Panc1 (cell line): Measurements from ENCODE around the gene MPPED1. TPM values are rescaled to one million over a fixed set of nuclear protein-coding genes. Genes with fewer than 3 reads are reported as not detected.

Source experiments
- ATAC-seq: fragments of 200-7000 bp; cut with Tn5 transposase; 2 replicates; pipeline ENCODE4 v1.9.1; 2020; ENCODE audit warnings: mild to moderate bottlenecking, moderate library complexity
- BruUV-seq: library from RNA; stranded (reverse); fragments of 400-500 nt; replicated peaks from 2 replicates; lab custom pipeline; 2021; lab: Mats Ljungman, UMichigan
- CTCF ChIA-PET: fragments of 300-600 bp; sonication (Branson Sonifier 250); formaldehyde crosslinking; loops from one replicate; lab custom pipeline; 2022; ENCODE audit warnings: antibody characterized with exemption; lab: Charles Lee
- POLR2A ChIA-PET: fragments of 300-600 bp; sonication (Branson Sonifier 250); formaldehyde crosslinking; loops from one replicate; lab custom pipeline; 2022; ENCODE audit warnings: antibody characterized with exemption; lab: Charles Lee
- DNase-seq: peaks from one replicate; pipeline ENCODE4 v3.0.0-alpha.2; 2010; ENCODE audit warnings: low read depth, low spot score
- H3K27ac ChIP-seq: 2 replicates; pipeline ENCODE4 v1.5.1; 2011; ENCODE audit warnings: mild to moderate bottlenecking, low read length, inconsistent platforms
- H3K27me3 ChIP-seq: fragments of 200-500 bp; sonication (Bioruptor generic); 2 replicates; pipeline ENCODE4 v1.6.0; 2014; ENCODE audit warnings: low read length, inconsistent platforms; ENCODE audit not compliant: control insufficient read depth, insufficient read depth
- H3K36me3 ChIP-seq: fragments of 200-500 bp; sonication (Bioruptor generic); 2 replicates; pipeline ENCODE4 v1.5.1; 2014; ENCODE audit warnings: inconsistent platforms, mild to moderate bottlenecking, low read length, moderate library complexity; ENCODE audit not compliant: control insufficient read depth, insufficient read depth
- H3K4me1 ChIP-seq: 2 replicates; pipeline ENCODE4 v1.5.1; 2011; ENCODE audit warnings: inconsistent platforms, mild to moderate bottlenecking, low read length, moderate library complexity; ENCODE audit not compliant: control insufficient read depth, insufficient read depth
- H3K4me3 ChIP-seq, 2 experiments: 2 replicates each; pipeline ENCODE4 v1.5.1; 2011 to 2012; ENCODE audit warnings: low read depth in 2 of 2, low read length in 2 of 2, mild to moderate bottlenecking in 2 of 2, inconsistent platforms in 1 of 2, moderate library complexity in 1 of 2
- H3K9me3 ChIP-seq: fragments of 200-500 bp; sonication (Bioruptor generic); 2 replicates; pipeline ENCODE4 v1.5.1; 2014; ENCODE audit warnings: low read depth, mild to moderate bottlenecking, inconsistent platforms, low read length, moderate library complexity; ENCODE audit not compliant: control insufficient read depth, insufficient read depth
- POLR2AphosphoS5 ChIP-seq: IDR thresholded peaks from 2 replicates; pipeline ENCODE4 v1.6.1; 2012; ENCODE audit warnings: mild to moderate bottlenecking, low read depth, low read length, moderate library complexity
- SIN3A ChIP-seq: IDR thresholded peaks from 2 replicates; pipeline ENCODE4 v1.6.1; 2012; ENCODE audit warnings: low read depth, mild to moderate bottlenecking, low read length, moderate library complexity, borderline replicate concordance; ENCODE audit not compliant: insufficient read depth
- TCF7L2 ChIP-seq: IDR thresholded peaks from 2 replicates; pipeline ENCODE4 v1.6.1; 2011; ENCODE audit warnings: mild to moderate bottlenecking, low read depth, low read length, inconsistent platforms
- in situ Hi-C: cut with HindIII; loops from 2 replicates; pipeline ENCODE4 v1.10.0; 2016; ENCODE audit warnings: low sequenced_read_pairs, low pct_unique_long_range_greater_than_20kb
- intact Hi-C: fragments of 100-400 bp; cut with micrococcal nuclease; formaldehyde crosslinking; loops from one replicate; pipeline ENCODE4 v1.10.0; 2022; ENCODE audit not compliant: unreplicated experiment
- total RNA-seq: library from RNA; stranded (reverse); gene quantifications from one replicate; pipeline ENCODE4 v1.2.1, GENCODE V29; 2021; ENCODE audit not compliant: unreplicated experiment
- TF ChIP-seq, protein P1 (sequence below): fragments of 450-650 bp; IDR thresholded peaks from 2 replicates; pipeline ENCODE4 v1.5.1; 2017; ENCODE audit warnings: mild to moderate bottlenecking
- TF ChIP-seq, protein P2 (sequence below), 2 experiments: IDR thresholded peaks; 2 replicates each; pipeline ENCODE4 v1.6.1; 2011 to 2012; ENCODE audit warnings: low read depth in 2 of 2, control low read depth in 1 of 2, low read length in 1 of 2, mild to moderate bottlenecking in 1 of 2, moderate library complexity in 1 of 2; ENCODE audit not compliant: insufficient read depth in 1 of 2

The MPPED1 gene
- total RNA-seq, 1 experiment from 2014 or later = not detected

DNA sequence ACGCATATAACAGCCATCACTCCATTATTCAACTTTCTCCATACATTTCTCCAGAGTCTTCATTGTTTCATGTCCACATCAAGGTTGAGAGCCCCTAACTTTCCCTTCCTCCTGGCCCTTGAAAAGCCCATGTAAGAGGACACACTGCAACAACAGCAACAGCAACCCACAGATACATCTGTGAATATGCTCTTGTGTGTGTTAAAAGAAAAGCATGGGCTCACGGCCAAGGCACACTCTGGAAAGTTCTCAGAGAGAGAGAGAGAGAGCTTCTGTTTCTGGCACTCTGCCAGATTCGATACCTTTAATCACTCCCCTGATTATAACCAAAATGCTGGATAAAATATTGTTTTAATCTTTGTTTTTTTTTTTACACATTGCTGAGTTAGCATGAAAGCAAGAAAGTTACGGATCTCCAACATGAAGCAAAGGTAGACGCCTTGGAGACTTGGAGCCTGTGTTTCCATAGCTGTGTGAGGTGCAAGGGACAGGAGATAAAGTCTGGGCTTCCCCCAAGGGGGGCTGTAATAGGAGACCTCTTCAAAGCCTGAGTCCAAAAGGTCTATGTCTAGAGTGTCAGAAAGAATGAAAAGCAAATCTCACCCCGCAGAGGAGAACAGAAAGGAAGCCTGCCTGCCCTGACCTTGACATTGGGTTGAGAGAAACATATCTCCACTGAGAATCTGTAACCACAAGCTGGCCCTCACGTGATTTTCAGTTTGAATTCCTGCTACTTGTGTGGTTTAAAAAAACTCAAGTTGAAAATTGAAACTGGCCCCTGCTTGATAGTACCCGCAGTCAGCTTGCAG is 33.7 kb upstream of the MPPED1 start:
- Histone ChIP-seq H3K9me3 (no peaks in the 10 kb centered on the region), H3K27me3 (0 out of 2 replicates have a peak, but pooled peaks cover 2% of the 10 kb centered on the region), H3K4me1 (no peaks in the 10 kb centered on the region), H3K36me3 (no peaks in the 10 kb centered on the region), H3K27ac (no peak overlapping the region), H3K4me3 (no peak overlapping the region)
- in situ Hi-C loops (no loop called here), intact Hi-C loops (no loop called here)
- TF ChIP-seq, protein P1, sequence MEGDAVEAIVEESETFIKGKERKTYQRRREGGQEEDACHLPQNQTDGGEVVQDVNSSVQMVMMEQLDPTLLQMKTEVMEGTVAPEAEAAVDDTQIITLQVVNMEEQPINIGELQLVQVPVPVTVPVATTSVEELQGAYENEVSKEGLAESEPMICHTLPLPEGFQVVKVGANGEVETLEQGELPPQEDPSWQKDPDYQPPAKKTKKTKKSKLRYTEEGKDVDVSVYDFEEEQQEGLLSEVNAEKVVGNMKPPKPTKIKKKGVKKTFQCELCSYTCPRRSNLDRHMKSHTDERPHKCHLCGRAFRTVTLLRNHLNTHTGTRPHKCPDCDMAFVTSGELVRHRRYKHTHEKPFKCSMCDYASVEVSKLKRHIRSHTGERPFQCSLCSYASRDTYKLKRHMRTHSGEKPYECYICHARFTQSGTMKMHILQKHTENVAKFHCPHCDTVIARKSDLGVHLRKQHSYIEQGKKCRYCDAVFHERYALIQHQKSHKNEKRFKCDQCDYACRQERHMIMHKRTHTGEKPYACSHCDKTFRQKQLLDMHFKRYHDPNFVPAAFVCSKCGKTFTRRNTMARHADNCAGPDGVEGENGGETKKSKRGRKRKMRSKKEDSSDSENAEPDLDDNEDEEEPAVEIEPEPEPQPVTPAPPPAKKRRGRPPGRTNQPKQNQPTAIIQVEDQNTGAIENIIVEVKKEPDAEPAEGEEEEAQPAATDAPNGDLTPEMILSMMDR = no peak
- TF ChIP-seq POLR2AphosphoS5 (no peak), SIN3A (no peak), TCF7L2 (no peak)
- TF ChIP-seq, protein P2, sequence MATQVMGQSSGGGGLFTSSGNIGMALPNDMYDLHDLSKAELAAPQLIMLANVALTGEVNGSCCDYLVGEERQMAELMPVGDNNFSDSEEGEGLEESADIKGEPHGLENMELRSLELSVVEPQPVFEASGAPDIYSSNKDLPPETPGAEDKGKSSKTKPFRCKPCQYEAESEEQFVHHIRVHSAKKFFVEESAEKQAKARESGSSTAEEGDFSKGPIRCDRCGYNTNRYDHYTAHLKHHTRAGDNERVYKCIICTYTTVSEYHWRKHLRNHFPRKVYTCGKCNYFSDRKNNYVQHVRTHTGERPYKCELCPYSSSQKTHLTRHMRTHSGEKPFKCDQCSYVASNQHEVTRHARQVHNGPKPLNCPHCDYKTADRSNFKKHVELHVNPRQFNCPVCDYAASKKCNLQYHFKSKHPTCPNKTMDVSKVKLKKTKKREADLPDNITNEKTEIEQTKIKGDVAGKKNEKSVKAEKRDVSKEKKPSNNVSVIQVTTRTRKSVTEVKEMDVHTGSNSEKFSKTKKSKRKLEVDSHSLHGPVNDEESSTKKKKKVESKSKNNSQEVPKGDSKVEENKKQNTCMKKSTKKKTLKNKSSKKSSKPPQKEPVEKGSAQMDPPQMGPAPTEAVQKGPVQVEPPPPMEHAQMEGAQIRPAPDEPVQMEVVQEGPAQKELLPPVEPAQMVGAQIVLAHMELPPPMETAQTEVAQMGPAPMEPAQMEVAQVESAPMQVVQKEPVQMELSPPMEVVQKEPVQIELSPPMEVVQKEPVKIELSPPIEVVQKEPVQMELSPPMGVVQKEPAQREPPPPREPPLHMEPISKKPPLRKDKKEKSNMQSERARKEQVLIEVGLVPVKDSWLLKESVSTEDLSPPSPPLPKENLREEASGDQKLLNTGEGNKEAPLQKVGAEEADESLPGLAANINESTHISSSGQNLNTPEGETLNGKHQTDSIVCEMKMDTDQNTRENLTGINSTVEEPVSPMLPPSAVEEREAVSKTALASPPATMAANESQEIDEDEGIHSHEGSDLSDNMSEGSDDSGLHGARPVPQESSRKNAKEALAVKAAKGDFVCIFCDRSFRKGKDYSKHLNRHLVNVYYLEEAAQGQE (IDR thresholded peaks at IDR 0.05; ENCODE audit: insufficient read depth in 1 of 2, low read depth in 2 of 2, low read length in 1 of 2) = no peak
- ChIA-PET POLR2A (interaction anchor here (0.7 kb wide), 1 partner anchor 1238 kb away, joined by 3 read pairs; no protein-coding TSS in a partner anchor), CTCF (interaction anchor here (0.8 kb wide), 1 partner anchor 32 kb away, joined by 3 read pairs; no protein-coding TSS in a partner anchor)
- BruUV-seq = no TSS peak
- no peak for DNase-seq
- no peak for ATAC-seq

DNA sequence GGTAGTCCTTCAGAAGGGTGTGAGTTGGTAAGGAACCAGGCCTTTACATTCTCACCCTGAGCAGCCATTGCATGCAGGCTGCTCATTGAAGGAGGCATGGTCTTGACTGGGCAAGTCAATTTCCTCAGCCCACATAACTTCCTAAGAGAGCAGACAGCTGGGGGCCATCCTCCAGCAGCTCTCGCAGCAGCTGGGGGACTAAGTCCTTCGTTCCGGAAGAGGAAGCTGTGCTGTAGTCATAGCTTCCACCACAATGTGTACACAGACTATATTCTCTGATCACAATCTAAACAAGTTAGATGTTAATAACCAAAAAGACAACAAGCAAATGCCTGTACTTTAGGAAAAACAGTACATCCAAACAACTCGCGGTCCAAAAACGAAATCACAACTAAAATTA is 30.1 kb upstream of the MPPED1 start:
- Histone ChIP-seq H3K9me3 (no peaks in the 10 kb centered on the region), H3K36me3 (no peaks in the 10 kb centered on the region), H3K27me3 (peaks cover 4% of the 10 kb centered on the region; the same call in 1 of the 2 replicates), H3K4me3 (no peak overlapping the region), H3K4me1 (no peaks in the 10 kb centered on the region), H3K27ac (no peak overlapping the region)
- BruUV-seq = no TSS peak
- CTCF ChIA-PET = no interaction called here
- no peak for DNase-seq
- POLR2A ChIA-PET = no interaction called here
- ATAC-seq = no peak
- TF ChIP-seq TCF7L2 (no peak), SIN3A (no peak), POLR2AphosphoS5 (no peak)
- TF ChIP-seq, protein P1 = no peak
- TF ChIP-seq, protein P2 (IDR thresholded peaks at IDR 0.05; ENCODE audit: insufficient read depth in 1 of 2, low read depth in 2 of 2, low read length in 1 of 2) = no peak
- intact Hi-C loops (no loop called here), in situ Hi-C loops (no loop called here)
